Body of pancreas (tissue), 4 donors: ENCODE measurements around the gene KLHL29.

Experiments
- CTCF ChIP-seq, 7 experiments: fragments of 450-650 bp in 4 of 7; fragments of 200-600 bp in 3 of 7; sonication (generic) in 3 of 7; IDR thresholded peaks; one replicate each; pipeline ENCODE4 v1.5.1; 2016 to 2019; ENCODE audit warnings: antibody characterized with exemption in 7 of 7
- POLR2A ChIP-seq, 3 donors: fragments of 450-650 bp; IDR thresholded peaks; one replicate each; pipeline ENCODE4 v1.6.1; 2016; ENCODE audit warnings: antibody characterized with exemption in 3 of 3, mild to moderate bottlenecking in 2 of 3

GRCh38 chr2:23593752-23594459, 208.9 kb downstream of the KLHL29 start:
- TF ChIP-seq POLR2A (IDR thresholded peaks at IDR 0.05) (no peak), CTCF (IDR thresholded peaks at IDR 0.05) (no peak)
